Measurements from ENCODE around the gene SEC61G.

DNA sequence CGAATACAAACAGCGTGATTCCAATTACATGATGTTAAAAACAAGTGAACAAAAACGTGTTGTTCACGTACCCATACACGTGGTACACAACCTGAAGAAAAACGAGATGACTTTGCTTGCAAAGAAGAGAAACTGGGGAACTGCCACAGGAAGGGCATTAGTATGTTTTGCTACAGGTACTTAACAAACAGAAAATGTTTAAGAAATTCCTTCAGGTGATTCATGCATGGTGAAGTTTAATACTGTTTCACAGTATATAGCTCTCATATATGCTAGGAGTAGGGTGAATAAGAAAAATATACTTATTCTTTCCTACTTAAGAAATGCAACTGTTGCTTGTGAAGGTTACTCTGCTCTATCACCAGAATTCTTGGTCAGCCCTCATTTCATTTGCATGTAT, 9.8 kb downstream of the SEC61G start:
- TF ChIP-seq, protein P1, sequence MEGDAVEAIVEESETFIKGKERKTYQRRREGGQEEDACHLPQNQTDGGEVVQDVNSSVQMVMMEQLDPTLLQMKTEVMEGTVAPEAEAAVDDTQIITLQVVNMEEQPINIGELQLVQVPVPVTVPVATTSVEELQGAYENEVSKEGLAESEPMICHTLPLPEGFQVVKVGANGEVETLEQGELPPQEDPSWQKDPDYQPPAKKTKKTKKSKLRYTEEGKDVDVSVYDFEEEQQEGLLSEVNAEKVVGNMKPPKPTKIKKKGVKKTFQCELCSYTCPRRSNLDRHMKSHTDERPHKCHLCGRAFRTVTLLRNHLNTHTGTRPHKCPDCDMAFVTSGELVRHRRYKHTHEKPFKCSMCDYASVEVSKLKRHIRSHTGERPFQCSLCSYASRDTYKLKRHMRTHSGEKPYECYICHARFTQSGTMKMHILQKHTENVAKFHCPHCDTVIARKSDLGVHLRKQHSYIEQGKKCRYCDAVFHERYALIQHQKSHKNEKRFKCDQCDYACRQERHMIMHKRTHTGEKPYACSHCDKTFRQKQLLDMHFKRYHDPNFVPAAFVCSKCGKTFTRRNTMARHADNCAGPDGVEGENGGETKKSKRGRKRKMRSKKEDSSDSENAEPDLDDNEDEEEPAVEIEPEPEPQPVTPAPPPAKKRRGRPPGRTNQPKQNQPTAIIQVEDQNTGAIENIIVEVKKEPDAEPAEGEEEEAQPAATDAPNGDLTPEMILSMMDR (conservative IDR thresholded peaks at IDR 0.05; ENCODE audit: low read depth, low read length), result no peak
- TF ChIP-seq, protein P2, sequence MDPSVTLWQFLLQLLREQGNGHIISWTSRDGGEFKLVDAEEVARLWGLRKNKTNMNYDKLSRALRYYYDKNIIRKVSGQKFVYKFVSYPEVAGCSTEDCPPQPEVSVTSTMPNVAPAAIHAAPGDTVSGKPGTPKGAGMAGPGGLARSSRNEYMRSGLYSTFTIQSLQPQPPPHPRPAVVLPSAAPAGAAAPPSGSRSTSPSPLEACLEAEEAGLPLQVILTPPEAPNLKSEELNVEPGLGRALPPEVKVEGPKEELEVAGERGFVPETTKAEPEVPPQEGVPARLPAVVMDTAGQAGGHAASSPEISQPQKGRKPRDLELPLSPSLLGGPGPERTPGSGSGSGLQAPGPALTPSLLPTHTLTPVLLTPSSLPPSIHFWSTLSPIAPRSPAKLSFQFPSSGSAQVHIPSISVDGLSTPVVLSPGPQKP (IDR thresholded peaks at IDR 0.05; ENCODE audit: borderline replicate concordance, low read depth, low read length), result no peak
- TF ChIP-seq POLR2A (IDR thresholded peaks at IDR 0.05; ENCODE audit: low read depth, low read length) (no peak), MAFK (IDR thresholded peaks at IDR 0.05; ENCODE audit: low read depth, low read length) (no peak), RFX5 (IDR thresholded peaks at IDR 0.05; ENCODE audit: low read depth, low read length) (no peak), RCOR1 (IDR thresholded peaks at IDR 0.05; ENCODE audit: insufficient replicate concordance, low read length) (no peak), MXI1 (IDR thresholded peaks at IDR 0.05; ENCODE audit: borderline replicate concordance, low read depth, low read length) (no peak), RAD21 (IDR thresholded peaks at IDR 0.05; ENCODE audit: low read length) (no peak), MAZ (IDR thresholded peaks at IDR 0.05; ENCODE audit: borderline replicate concordance, low read depth, low read length) (no peak), BHLHE40 (IDR thresholded peaks at IDR 0.05; ENCODE audit: low read depth, low read length) (no peak), NFE2L2 (IDR thresholded peaks at IDR 0.05; ENCODE audit: low read depth, low read length) (no peak)
- TF ChIP-seq, protein P3, sequence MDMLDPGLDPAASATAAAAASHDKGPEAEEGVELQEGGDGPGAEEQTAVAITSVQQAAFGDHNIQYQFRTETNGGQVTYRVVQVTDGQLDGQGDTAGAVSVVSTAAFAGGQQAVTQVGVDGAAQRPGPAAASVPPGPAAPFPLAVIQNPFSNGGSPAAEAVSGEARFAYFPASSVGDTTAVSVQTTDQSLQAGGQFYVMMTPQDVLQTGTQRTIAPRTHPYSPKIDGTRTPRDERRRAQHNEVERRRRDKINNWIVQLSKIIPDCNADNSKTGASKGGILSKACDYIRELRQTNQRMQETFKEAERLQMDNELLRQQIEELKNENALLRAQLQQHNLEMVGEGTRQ (IDR thresholded peaks at IDR 0.05; ENCODE audit: low read depth, low read length), result no peak

Measured in IMR-90 (cell line).